ENCODE measurements around the gene SLC26A11. TPM values are rescaled to one million over a fixed set of nuclear protein-coding genes. Genes with fewer than 3 reads are reported as not detected.

Gene SLC26A11
- total RNA-seq, 4 donors from 2014 or later, result 13.2 to 24.7 (median 17.0) TPM

DNA sequence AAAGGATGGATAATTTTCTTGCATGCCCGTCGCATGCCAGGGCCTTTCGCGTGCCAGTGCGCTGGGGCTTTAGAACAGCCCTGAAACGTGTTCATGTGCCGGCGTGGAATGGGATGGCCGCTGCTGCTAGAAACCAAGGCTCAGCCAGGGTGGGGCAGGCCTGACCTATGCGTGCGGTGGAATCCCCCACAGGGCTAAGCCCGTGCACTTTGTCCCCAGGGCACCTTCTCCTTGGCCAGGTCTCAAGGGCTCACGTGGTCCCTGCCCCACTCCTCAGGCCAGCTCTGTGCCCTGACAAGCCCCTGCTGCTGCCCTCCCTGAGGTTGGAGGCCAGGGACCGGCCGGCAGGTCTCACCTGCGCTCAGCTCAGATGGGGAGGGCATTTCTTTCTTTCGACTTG lies 27.3 kb downstream of the SLC26A11 start:
- Histone ChIP-seq H3K4me3 (no peak overlapping the region), H3K36me3 (no peaks in the 10 kb centered on the region), H3K27me3 (no peaks in the 10 kb centered on the region), H3K9me3 (no peaks in the 10 kb centered on the region), H3K4me1 (no peaks in the 10 kb centered on the region), H3K27ac (no peak overlapping the region)
- 93% methylated on average over 17 of the region's 17 CpGs; no CpG with 5 or more reads in 1 of the 2 donors for WGBS, 2 donors (ENCODE audit: low coverage in 1 of 2)
- intact Hi-C loops (cut with DNase I; ENCODE audit: low total_unique reads), result no loop called here
- no peak for DNase-seq
- no peak for TF ChIP-seq EP300 (IDR thresholded peaks at IDR 0.05; ENCODE audit: low read depth)
- TF ChIP-seq, protein P1, sequence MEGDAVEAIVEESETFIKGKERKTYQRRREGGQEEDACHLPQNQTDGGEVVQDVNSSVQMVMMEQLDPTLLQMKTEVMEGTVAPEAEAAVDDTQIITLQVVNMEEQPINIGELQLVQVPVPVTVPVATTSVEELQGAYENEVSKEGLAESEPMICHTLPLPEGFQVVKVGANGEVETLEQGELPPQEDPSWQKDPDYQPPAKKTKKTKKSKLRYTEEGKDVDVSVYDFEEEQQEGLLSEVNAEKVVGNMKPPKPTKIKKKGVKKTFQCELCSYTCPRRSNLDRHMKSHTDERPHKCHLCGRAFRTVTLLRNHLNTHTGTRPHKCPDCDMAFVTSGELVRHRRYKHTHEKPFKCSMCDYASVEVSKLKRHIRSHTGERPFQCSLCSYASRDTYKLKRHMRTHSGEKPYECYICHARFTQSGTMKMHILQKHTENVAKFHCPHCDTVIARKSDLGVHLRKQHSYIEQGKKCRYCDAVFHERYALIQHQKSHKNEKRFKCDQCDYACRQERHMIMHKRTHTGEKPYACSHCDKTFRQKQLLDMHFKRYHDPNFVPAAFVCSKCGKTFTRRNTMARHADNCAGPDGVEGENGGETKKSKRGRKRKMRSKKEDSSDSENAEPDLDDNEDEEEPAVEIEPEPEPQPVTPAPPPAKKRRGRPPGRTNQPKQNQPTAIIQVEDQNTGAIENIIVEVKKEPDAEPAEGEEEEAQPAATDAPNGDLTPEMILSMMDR (IDR thresholded peaks at IDR 0.05), result no peak
- no peak for TF ChIP-seq POLR2A (IDR thresholded peaks at IDR 0.05)
- TF ChIP-seq POLR2AphosphoS5 (IDR thresholded peaks at IDR 0.05), result no peak
- in situ Hi-C loops (cut with MboI; ENCODE audit: low pct_ligation_motif_present in 1 of 4, low pct_unique_long_range_greater_than_20kb in 1 of 4, low sequenced_read_pairs in 3 of 4), result loop anchor here in 1 of 4 donors (25.0 kb wide), 1 partner anchor 160 kb away; no protein-coding TSS in a partner anchor

DNA sequence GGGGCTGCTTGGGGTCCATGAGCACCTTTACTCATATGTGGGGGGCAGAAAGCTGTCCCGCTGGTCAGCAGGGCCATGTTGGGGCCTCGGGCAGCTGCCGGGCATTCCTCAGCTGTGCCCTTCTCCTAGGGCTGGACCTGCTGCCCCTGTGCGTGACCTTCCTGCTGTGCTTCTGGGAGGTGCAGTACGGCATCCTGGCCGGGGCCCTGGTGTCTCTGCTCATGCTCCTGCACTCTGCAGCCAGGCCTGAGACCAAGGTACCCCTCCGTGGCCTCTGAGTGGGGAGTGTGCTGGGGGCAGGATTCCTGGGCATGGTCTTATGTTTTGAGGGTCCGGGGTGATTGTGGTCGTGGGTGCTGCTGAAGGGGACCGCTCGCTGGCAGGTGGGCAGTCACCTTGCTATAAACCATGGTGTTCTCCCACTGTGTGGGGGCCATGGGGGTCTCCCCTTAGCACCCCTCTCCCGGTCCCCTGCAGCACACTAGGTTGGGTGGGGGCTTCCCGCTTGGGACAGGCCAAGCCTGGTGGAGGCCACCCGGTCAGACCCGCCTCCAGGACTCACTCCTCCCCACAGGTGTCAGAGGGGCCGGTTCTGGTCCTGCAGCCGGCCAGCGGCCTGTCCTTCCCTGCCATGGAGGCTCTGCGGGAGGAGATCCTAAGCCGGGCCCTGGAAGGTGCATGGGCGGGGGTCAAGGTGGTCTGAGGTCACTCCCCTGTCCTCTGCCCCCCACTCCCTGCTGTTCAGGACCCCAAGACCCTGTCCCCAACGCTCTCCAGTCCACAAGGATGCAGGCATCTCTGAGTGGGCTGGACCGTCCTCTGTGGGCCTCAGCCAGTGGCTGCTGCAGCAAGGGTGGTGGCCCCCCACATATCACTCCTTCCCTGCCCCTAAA lies 28.0 kb downstream of the SLC26A11 start:
- H3K9me3 ChIP-seq, result no peaks in the 10 kb centered on the region
- H3K27me3 ChIP-seq, result no peaks in the 10 kb centered on the region
- 92% methylated on average over 10 of the region's 23 CpGs; no CpG with 5 or more reads in 1 of the 2 donors for WGBS, 2 donors (ENCODE audit: low coverage in 1 of 2)
- in situ Hi-C loops (cut with MboI; ENCODE audit: low pct_ligation_motif_present in 1 of 4, low pct_unique_long_range_greater_than_20kb in 1 of 4, low sequenced_read_pairs in 3 of 4) (loop anchor here in 1 of 4 donors (25.0 kb wide), 1 partner anchor 161 kb away; no protein-coding TSS in a partner anchor), intact Hi-C loops (cut with DNase I; ENCODE audit: low total_unique reads) (no loop called here)
- peaks cover 0 to 3% (median 0%) of the 10 kb centered on the region in 4 donors for H3K4me1 ChIP-seq
- TF ChIP-seq, protein P1 (IDR thresholded peaks at IDR 0.05), result no peak
- TF ChIP-seq POLR2AphosphoS5 (IDR thresholded peaks at IDR 0.05) (no peak), EP300 (IDR thresholded peaks at IDR 0.05; ENCODE audit: low read depth) (no peak), POLR2A (IDR thresholded peaks at IDR 0.05) (no peak)
- H3K4me3 ChIP-seq, result no peak overlapping the region
- H3K36me3 ChIP-seq, result no peaks in the 10 kb centered on the region
- no peak for DNase-seq
- no peak overlapping the region for H3K27ac ChIP-seq

DNA sequence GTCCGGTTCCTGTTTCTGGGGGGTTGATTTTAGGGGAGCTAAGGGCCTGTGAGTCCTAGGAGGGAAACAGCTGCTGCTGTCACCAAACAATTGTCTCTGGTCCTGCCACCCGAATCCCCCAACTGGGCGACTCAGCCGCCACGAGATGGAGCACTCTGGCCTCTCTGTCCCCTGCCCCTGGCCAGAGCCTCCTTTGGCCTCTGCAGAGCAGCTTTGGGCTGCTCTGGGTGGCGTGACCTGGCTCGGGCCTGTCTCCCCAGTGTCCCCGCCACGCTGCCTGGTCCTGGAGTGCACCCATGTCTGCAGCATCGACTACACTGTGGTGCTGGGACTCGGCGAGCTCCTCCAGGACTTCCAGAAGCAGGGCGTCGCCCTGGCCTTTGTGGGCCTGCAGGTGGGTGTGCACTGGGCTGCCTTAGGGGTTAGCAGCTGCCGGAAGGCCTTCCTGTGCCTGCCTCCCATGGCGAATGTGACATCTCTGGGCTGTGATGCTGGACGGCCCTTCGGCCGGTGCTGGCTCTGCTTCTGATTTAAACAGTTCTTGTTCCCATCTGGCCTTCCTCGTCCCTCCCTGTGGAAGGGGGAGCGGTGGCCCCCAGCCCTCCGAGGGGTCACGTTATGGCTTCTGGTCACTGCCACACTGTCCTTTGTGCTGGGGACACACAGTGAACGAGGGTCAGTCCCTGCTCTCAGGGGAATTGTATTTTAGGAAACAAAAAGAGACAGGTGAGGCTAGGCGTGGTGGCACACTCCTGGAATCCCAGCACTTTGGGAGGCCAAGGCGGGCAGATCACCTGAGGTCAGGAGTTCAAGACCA lies 28.9 kb downstream of the SLC26A11 start:
- no peak for DNase-seq

More for the DNA sequence above, 28.9 kb downstream of the SLC26A11 start:
- intact Hi-C loops (cut with DNase I; ENCODE audit: low total_unique reads) (no loop called here), in situ Hi-C loops (cut with MboI; ENCODE audit: low pct_ligation_motif_present in 1 of 4, low pct_unique_long_range_greater_than_20kb in 1 of 4, low sequenced_read_pairs in 3 of 4) (loop anchor here in 1 of 4 donors (25.0 kb wide), 1 partner anchor 162 kb away; no protein-coding TSS in a partner anchor)
- Histone ChIP-seq H3K36me3 (no peaks in the 10 kb centered on the region), H3K27ac (no peak overlapping the region), H3K27me3 (no peaks in the 10 kb centered on the region), H3K4me1 (peaks cover 0 to 3% (median 0%) of the 10 kb centered on the region in 4 donors), H3K4me3 (no peak overlapping the region), H3K9me3 (no peaks in the 10 kb centered on the region)
- TF ChIP-seq, protein P1 (IDR thresholded peaks at IDR 0.05), result no peak
- TF ChIP-seq EP300 (IDR thresholded peaks at IDR 0.05; ENCODE audit: low read depth), result no peak
- TF ChIP-seq POLR2AphosphoS5 (IDR thresholded peaks at IDR 0.05), result no peak
- TF ChIP-seq POLR2A (IDR thresholded peaks at IDR 0.05), result no peak
- WGBS, 2 donors (ENCODE audit: low coverage in 1 of 2), result 89 to 93% methylated on average over 8 to 22 of the region's 26 CpGs

Data from transverse colon (tissue), 4 donors.